ENCODE data around the gene CTDNEP1.

DNA sequence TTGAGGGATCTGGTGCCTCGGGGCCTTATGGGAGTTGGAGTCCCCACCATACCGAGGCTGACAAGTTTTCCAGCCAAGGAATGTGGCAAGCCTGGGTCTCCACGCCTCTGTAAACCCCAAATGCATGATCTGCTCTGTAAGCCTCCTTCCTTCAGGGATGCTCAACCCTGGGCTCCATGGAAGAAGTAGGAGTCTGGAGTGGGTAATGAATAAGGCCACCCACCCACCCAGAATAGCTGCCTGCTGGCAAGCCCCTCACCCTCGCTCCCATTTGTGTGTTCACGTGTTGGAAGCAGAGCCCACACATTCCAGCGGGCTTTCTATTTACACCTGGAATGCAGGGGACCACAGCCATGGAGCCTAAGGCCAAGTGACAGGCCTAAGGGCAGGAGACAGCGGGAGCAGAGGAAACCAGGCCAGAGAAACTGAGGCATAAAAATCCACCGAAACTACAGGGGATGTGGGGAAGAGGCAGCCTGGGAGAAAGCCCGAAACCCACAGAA lies 36.3 kb downstream of the CTDNEP1 start:
- no peak for TF ChIP-seq CTCF (conservative IDR thresholded peaks at IDR 0.05; ENCODE audit: low read length)
- no peak for TF ChIP-seq EZH2phosphoT487 (IDR thresholded peaks at IDR 0.05; ENCODE audit: borderline replicate concordance)

Measured in Loucy (cell line).